GM19397 (cell line): Measurements from ENCODE around the gene SCN4A.
"Not testable (repeated sequence)": the region's sequence is repeated elsewhere in the genome, so short reads cannot be mapped to it uniquely, and the experiment has no call there.

Experiments
- ATAC-seq: cut with Tn5 transposase; IDR thresholded peaks from one replicate; pipeline ENCODE4 v1.9.1; 2021; ENCODE audit warnings: mild to moderate bottlenecking, moderate library complexity; ENCODE audit not compliant: unreplicated experiment

Gene SCN4A

DNA sequence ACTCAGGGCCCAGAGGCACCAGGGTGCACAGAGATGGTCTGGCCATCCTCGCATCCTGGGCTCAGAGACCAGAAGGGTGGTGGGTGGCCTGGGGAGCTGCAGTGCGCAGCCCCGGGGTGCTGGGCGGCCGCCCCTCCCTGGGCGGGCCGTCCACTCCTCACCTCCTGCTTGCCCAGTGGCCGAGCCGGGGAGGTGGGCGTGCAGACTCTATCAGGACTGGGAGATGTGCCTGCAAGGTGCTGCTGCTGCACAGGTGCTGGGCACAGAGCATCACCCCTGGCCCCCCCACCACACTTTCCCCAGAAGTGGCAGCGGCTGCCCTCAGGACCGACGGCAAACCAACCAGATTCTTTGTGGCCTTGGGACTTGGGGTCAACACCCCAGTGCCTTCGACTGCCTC, at the start of gene SCN4A:
TSS of gene SCN4A (minus strand) at position 123 of the 400 bp plus-strand sequence. CDS start at position 46, 77 bp downstream.
- ATAC-seq, result no peak

DNA sequence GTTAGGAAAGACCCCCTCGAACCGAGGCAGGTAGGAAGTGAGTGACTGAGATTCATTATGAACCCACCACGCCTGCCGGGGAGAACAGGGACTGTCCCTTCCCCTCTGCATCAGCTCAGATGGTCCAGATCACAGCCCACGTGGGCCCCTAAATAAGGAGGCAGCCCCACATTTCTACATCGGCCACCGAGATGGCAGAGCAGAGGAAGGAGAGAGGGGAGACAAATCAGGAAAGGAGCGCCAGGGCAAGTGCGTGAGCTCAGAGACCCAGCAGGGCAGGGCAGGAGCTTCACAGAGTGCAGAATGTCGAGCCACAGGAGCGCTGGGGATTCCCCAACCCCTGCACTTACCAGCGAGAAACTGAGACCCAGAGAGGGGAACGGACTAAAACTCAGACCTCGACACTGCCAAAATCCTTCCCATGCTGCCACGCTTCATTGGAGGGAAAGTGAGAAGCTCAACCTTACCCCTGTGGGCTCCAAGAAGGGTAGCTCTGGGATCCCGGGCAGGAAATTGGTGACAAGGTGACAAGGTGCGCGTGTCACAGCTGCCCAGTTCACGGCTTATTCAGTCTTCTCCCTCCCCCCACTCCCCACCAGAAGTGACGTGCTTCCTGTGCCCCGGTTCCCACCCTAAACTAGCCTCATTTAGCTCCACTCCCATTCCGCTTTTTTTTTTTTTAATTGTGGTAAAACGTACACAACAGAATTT, 47.5 kb upstream of the SCN4A start, which contains the start of gene ICAM2:
TSS of gene ICAM2 (minus strand) at position 578 of the 711 bp plus-strand sequence. CDS start 13,942 bp downstream, outside the sequence.
- peak; percentile 61 for ATAC-seq

DNA sequence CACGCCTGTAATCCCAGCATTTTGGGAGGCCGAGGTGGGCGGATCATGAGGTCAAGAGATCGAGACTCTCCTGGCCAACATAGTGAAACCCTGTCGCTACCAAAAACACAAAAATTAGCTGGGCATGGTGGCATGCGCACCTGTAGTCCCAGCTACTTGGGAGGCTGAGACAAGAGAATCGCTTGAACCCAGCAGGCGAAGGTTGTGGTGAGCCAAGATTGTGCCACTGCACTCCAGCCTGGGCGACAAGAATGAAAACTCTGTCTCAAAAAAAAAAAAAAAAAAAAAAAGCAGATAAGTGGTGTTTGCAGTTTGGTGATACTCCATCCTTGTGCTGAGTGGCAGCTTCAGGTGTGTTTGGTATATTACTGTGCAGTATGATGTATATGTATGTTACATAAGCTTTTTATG, 46.8 kb upstream of the SCN4A start:
- ATAC-seq, result peak; percentile 6

DNA sequence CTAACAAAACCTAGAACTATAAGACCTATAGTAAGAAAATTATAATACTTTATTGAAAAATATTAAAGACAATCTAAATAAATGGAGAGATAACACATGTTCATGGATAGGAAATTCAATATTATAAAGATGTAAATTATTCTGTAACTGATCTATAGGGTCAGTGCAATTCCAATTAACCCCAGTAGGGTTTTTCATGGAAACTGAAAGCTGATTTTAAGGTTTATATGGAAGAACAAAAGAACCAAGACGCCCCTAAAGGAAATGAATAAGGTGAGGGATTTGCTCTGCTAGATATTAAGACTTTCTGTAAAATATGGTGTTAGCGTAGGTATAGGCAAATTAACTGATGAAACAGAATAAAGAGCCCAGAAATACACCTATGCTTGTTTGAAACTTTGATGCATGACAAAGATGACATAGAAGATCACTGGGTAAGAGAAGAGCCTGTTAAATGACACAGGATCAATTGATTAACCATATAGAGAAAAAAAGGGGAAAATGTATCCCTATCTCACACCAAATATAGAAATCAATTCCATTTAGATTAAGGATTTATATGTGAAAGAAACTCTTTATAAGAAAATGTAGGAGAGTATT, 44.8 kb upstream of the SCN4A start:
- no peak for ATAC-seq

DNA sequence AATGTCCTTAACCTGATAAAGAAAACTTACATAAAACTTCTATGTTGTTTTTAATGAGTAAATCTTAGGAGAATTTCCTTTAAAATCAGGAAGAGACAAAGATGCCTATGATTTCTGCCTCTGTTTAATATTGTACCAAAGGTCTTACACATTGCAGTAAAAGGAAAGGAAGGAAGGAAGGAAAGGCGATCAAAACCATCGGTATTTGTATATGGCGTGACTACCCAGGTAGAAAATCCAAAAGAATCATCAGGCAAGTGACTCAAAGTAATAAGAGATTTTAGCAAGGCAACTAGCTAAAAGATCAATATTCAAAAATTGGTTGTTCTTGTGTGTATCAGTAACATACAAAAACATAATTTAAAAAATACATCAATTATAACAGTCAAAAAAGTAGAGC, 44.3 kb upstream of the SCN4A start:
- no peak for ATAC-seq

DNA sequence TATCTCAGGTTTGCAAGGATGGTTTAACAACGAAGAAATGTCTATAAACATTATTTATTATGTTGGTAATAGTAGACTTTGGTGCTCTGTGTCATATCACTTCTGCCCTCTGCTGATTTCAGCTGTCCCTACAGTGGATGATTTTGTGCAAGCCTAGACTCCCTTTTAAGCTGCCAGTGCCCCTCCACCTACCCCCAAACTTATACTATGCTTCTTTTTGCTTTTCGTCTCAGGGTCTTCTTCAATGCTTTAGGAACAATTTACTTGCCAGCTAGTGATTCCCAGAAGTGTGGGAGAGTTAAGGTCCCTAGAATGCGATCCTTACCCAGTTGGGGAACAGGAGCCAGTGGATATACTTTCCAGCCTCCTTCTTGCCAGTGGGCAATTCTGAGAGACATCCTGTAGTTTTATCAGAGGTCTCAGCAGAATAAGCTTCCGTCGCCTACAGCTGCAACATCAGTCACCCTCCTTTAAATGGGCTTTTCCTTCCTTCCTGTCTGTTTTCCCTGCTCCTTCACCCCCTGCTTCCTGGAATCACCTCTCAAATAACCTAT, 43.6 kb upstream of the SCN4A start:
- ATAC-seq, result no peak

DNA sequence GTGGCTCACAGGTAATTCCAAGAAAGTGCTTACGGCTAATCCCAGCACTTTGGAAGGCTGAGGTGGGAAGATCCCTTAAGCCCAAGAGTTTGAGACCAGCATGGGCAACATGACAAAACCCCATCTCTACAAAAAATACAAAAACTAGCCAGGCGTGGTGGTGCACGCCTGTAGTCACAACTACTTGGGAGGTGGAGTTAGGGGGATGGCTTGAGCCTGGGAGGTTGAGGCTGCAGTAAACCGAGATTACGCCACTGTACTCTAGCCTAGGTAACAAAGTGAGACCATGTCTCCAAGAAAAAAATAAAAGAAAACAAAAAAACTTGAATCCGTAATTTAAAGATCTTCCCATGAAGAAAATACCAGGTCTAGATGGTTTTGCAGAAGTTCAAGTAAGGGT, 42.7 kb upstream of the SCN4A start:
- no peak for ATAC-seq

DNA sequence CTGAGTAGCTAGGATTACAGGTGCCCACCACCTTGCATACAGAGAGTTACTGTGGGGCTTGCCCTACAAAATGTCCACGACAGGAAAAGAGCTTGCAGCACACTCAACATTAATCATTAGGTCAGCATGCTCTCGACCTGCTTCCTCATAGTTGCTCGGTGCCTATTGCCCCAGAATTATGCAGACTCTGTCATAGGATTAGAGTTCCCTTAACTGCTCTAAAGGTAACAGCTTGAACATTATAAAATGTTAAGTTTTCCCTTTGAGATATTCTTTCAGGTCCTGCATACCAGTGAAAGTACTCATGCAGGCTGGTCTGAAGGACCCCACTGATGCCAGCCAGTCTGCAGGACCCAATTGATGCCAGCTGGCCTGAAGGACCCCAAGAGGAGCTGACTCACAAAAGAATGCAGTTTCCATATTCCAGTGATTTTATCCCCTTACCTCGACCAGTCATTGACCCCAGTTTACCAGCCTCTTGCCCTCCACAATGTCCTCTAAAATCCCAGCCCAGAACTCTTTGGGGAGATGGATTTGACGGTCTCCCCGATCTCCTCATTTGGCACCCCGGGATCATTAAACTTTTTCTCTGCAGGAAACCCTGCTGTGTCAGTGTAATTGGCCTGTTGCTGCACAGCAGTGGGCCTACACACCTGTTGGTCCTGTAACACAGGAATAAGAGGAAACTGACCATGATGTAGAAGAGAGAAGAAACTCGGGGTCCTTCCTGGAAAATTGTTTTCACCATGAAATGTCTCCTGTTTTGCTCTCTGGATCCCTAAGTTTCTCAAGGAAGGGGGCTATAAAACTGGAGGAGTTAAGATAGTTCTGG, 37.1 kb upstream of the SCN4A start:
- no peak for ATAC-seq

DNA sequence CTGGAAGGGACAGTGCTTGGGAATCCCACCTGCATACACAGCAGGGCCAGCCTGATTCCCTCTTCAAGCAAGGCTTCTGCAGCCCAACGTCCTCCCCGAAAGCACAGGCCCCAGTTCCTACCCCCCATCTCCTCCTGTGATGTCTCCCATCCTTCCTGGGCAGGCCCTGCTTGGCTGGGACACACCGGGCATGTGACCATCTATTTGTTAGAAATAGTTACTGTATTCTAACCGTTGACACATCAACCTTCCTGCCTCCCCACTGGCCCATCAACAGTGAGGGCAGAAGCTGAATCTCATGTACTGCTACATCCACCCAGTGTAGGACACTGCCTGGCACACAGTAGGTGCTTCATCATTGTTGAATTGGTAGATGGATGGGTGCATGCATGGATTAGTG, 36.1 kb upstream of the SCN4A start:
- ATAC-seq, result no peak

DNA sequence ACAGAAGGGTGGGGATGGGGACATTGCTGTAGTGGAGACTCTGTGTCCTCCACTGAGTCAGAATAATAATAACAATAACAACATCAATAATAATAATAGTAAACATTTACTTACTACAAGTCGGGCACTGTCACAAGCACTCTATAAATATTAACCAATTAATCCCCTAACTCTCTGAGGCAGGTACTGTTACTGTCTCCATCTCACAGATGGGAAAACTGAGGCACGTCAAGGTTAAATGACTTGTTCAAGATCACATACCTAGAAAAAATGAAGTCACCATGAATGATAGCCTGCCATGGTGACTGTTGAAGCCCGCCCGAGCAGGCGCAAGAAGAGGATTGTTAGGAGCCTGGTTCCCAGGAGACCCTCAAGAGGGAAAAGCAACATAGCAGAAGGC, 35.6 kb upstream of the SCN4A start:
- ATAC-seq, result no peak

DNA sequence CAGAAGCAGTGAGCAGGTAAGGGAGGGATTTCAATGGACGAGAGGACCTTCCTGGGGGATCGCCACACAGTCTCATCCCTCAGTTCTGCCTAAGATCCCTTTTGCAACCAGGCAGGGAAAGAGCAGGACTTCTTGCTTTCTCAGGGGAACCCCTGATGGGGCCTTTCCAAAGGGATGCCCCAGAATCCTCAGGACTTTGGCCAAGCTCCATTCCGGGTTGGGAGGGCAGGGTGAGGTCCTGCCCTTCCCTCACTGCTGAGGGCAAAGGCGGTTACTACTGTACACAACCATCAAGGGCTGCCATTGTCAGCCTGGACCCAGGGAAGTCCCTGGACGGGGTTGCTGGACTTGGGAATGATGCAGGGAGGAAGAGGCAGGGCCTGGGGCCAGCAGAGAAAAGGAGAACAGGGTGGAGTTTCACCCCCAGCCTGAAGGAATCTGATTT, 35.1 kb upstream of the SCN4A start:
- no peak for ATAC-seq

DNA sequence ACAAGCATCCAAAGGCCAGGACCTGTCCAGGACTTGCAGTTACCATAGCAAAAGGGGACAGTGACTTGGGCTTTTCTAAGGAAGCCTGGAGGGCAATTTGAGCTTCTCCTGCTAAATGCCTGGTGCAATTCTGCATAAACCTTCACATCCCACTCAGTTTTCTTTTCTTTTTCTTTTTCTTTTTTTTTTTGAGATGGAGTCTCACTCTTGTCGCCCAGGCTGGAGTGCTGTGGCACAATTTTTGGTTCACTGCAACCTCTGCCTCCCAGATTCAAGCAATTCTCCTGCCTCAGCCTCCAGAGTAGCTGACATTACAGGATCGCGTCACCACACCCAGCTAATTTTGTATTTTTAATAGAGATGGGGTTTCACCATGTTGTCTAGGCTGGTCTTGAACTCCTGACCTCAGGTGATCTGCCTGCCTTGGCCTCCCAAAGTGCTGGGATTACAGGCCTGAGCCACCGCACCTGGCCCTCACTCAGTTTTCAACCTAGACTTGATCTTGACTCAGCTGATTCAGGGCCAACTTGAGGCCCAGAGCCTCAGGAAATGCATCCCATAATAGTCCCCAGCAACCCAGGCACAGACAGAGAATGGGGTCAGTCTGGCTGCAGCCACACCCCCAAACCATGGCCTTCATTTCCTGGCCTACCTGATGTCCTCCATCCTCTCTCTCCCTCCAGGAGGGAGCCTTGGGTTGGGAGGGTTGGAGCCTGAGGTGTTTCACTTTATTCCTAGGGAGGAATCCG, 34.5 kb upstream of the SCN4A start:
- ATAC-seq, result not testable (repeated sequence)

DNA sequence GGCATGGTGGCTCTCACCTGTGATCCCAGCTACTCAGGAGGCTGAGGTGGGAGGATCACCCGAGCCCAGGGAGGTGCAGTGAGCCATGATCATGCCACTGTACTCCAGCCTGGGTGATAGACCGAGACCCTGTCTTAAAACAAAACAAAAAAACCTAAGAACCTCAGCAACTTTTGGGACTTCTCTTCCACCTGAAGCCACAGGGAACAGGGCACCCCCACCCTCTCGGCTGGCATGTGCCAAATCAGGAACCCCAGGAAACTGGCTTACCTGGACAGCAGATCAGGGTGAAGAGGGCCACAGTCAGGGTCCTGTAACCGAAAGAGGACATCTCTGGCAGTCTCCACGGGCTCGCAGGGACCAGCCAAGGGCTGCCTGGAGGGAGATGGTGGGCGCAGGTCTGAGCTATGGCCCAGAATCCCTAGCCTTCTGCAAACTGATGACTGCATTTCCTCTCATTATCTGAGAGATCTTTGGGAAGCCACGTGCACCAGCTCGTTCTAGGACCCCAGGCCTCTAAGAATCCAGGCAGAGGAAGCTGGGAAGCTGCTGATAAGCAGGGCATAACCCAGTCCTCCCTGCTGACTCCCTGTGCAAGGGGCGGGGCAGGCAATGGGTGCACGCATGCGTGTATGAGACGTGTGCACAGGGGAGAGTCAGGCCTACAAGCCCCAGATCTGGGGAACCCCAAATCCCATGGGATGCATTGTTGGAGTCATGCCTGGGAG, 33.8 kb upstream of the SCN4A start:
- no peak for ATAC-seq

DNA sequence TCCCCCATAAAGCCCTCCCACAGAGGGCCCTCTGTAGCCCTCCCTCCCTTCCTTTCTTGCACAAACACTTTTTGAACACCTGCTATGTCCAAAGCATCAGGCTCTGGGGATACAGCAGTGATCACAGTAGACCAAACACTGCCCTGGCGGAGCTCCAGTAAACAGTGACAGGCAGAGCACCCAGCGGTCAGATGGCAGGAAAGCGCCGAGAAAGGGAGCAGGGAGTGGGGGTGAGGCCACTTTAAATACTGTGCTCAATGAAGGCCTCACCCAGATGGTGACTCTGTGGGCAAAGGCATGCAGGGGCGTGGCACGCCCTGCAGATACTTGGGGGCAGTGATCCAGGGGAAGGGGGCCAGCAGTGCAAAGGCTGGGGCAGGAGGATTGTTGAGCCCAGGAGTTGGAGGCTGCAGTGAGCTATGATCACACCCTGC, 33.0 kb upstream of the SCN4A start:
- no peak for ATAC-seq

DNA sequence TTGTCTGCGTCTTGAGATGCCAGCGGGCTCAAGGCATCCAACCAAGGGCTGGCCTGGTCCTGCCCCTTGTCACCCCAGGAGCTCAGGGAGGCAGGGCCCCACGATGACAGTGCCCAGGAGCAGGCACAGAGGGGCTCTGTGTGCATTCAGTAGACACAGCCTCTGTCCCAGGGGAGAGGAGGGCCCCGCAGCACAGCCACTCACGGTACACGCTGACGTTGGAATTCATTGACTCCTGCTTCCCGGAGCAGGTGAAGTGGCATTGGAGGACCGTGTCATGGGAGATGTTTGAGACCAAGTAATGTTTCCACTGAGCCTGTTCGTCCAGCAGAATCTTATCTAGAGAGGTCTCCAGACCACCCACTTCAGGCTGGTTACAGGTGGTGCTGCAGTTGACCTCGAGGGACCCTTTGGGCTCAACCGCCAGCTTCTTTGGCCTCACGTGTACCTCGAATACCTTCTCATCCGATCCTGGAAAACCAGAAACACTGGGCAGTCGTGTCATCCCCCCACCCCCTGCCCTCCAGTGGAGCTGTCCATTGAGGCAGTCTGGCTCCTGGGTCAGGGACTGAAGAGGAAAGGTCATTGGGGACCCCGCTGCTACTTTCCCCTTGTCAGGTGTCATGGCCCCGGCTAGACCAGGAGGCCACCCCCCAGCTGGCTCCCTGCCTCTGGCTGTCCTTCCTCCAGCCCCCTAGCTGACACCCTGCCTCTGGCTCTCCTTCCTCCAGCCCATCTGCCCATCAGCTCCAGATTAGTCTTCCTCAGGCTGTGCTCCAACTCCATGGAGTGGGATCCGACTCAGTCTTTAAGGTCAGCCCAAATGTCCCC, 32.4 kb upstream of the SCN4A start:
- ATAC-seq, result no peak

DNA sequence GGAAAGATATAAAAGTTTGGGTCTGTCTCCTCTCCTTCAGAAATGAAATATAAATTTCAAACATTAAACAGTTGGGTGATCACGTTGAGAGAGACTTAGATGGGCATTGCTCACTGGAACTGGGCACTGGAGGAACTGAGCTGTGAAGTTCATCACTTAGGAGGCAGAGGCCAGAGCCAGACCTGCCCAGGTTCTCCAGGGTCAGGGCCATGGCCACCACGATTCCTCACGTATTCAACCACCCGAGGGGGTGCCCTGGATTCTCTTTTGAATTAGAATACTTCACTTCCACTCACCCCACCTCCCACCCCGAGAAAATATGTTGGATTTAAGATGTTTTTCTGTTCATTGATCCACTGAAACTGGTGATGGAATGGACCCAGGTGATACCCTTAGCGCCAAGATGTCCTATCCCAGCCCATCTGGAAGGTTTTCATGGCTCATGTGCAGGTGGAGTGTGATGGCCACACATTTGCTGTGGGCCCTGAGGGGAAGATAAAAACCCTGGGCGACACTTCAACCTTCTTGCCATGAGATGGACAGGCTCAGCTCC, 31.6 kb upstream of the SCN4A start:
- ATAC-seq, result no peak

DNA sequence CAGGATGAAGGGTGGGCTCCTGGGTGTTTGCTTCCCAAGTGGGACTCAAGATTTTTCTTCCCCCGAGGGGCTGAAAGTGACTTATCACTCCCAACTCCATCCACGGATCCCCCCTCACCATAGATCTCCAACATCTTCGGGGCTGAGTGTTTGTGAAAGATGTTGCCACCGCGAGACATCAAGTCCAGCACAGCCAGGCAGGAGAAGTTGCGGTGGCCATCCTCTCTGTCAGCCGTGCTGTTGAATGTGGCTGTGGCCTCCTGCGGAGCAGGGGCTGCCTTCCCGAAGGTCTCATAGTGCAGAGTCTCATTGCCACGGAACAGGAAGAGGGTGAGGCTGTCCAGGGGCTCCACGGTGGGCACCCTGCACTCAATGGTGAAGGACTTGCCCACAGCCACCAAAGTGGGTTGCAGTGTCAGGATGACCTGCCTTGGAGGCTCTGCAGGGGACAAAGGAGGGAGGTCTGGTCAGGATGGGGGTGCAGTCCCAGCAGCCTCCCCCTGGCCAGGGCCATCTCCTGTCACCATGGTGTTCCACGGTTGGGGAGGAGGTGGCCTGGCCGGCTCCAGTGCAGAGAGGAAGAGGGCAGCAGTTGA, 30.9 kb upstream of the SCN4A start:
- ATAC-seq, result no peak
